K562 (cell line): Measurements from ENCODE around the gene CCDC184. TPM values are rescaled to one million over a fixed set of nuclear protein-coding genes. Genes with fewer than 3 reads are reported as not detected.

ENCODE experiments used
- ARHGAP35 ChIP-seq: fragments of 450-650 bp; IDR thresholded peaks from 2 replicates; pipeline ENCODE4 v1.6.1; 2018; ENCODE audit not compliant: partially characterized antibody
- CBX8 ChIP-seq: fragments of 200-600 bp; sonication (generic); IDR thresholded peaks from 2 replicates; pipeline ENCODE4 v1.6.1; 2012; ENCODE audit warnings: borderline replicate concordance, mixed run types, low read depth, mild to moderate bottlenecking, moderate library complexity, mixed read lengths, low read length, control low read depth, inconsistent platforms; ENCODE audit not compliant: poor library complexity, severe bottlenecking; ENCODE audit errors: extremely low read depth
- GTF2F1 ChIP-seq: IDR thresholded peaks from 2 replicates; pipeline ENCODE4 v1.6.1; 2011; ENCODE audit warnings: low read depth, low read length, improper control_type of control experiment
- IRF2 ChIP-seq: sonication (generic); formaldehyde crosslinking; IDR thresholded peaks from 2 replicates; pipeline ENCODE4 v1.8.1; 2022; ENCODE audit warnings: mild to moderate bottlenecking, missing genetic modification reagents
- NCOA2 ChIP-seq, 2 experiments: fragments of 450-650 bp; IDR thresholded peaks; 2 replicates each; pipeline ENCODE4 v1.6.1; 2018; ENCODE audit warnings: mild to moderate bottlenecking in 2 of 2, moderate library complexity in 1 of 2; ENCODE audit not compliant: partially characterized antibody in 2 of 2
- POLR3G ChIP-seq: IDR thresholded peaks from 2 replicates; pipeline ENCODE4 v1.6.1; 2011; ENCODE audit not compliant: insufficient read length, insufficient replicate concordance; ENCODE audit errors: extremely low read depth
- RCOR1 ChIP-seq, 2 experiments: IDR thresholded peaks; 2 replicates each; pipeline ENCODE4 v1.6.1; 2012; ENCODE audit warnings: low read depth in 2 of 2, low read length in 2 of 2, borderline replicate concordance in 1 of 2, improper control_type of control experiment in 1 of 2
- SOX6 ChIP-seq: fragments of 450-650 bp; IDR thresholded peaks from 2 replicates; pipeline ENCODE4 v1.6.1; 2014; ENCODE audit warnings: mild to moderate bottlenecking
- TFAM ChIP-seq: fragments of 250-450 bp; sonication (Bioruptor Pico); conservative IDR thresholded peaks from 2 replicates; pipeline ENCODE4 v1.5.0; 2021; ENCODE audit warnings: mild to moderate bottlenecking, moderate library complexity
- TGIF2 ChIP-seq: sonication (generic); formaldehyde crosslinking; IDR thresholded peaks from 2 replicates; pipeline ENCODE4 v1.8.1; 2022; ENCODE audit warnings: mild to moderate bottlenecking, missing genetic modification reagents, moderate library complexity
- ZNF398 ChIP-seq: fragments of 250-450 bp; sonication (Bioruptor Pico); IDR thresholded peaks from 2 replicates; pipeline ENCODE4 v1.8.0; 2021; ENCODE audit warnings: moderate library complexity, mild to moderate bottlenecking, inconsistent platforms
- polyA plus RNA-seq, 8 experiments: library from polyadenylated mRNA; depleted of rRNA in 4 of 8; stranded (reverse) in 5 of 8; unstranded in 3 of 8; fragments of >200 nt; fragmentation: Nextera tagmentation in 2 of 8; fragmentation: Illumina TruSeq in 1 of 8; extraction: Ambion mirVana in 2 of 8; extraction: Trizol in 1 of 8; gene quantifications; 2 replicates each; pipeline versions ENCODE4 v1.2.1 to v1.2.3, GENCODE V29; 2011 to 2014; ENCODE audit warnings: inconsistent platforms in 1 of 8, missing spikeins in 1 of 8
- total RNA-seq, 7 experiments: library from RNA; depleted of rRNA in 6 of 7; stranded (reverse); fragments of >200 nt in 6 of 7; fragmentation: Illumina TruSeq in 2 of 7; extraction: Trizol in 2 of 7; gene quantifications; 2 replicates each; pipeline versions ENCODE4 v1.2.1 to v1.2.3, GENCODE V29; 2011 to 2021; ENCODE audit warnings: low replicate concordance in 1 of 7
- TF ChIP-seq, protein P1 (sequence below): fragments of 450-650 bp; IDR thresholded peaks from 2 replicates; pipeline ENCODE4 v1.6.1; 2018; ENCODE audit warnings: mild to moderate bottlenecking, low read depth; ENCODE audit not compliant: partially characterized antibody
- TF ChIP-seq, protein P2 (sequence below), 2 experiments: fragments of 450-650 bp in 1 of 2; sonication (generic) in 1 of 2; formaldehyde crosslinking in 1 of 2; IDR thresholded peaks; 2 replicates each; pipeline versions ENCODE4 v1.7.1 to v1.9.0; 2016 to 2022; ENCODE audit warnings: inconsistent platforms in 1 of 2, mild to moderate bottlenecking in 1 of 2, missing genetic modification reagents in 1 of 2

Gene CCDC184
- total and polyA plus RNA-seq, 9 of the 15 experiments (the other 6 are each of a cell fraction or from before 2014, with no cell fraction given), result 0.09 TPM; not detected in 8

DNA sequence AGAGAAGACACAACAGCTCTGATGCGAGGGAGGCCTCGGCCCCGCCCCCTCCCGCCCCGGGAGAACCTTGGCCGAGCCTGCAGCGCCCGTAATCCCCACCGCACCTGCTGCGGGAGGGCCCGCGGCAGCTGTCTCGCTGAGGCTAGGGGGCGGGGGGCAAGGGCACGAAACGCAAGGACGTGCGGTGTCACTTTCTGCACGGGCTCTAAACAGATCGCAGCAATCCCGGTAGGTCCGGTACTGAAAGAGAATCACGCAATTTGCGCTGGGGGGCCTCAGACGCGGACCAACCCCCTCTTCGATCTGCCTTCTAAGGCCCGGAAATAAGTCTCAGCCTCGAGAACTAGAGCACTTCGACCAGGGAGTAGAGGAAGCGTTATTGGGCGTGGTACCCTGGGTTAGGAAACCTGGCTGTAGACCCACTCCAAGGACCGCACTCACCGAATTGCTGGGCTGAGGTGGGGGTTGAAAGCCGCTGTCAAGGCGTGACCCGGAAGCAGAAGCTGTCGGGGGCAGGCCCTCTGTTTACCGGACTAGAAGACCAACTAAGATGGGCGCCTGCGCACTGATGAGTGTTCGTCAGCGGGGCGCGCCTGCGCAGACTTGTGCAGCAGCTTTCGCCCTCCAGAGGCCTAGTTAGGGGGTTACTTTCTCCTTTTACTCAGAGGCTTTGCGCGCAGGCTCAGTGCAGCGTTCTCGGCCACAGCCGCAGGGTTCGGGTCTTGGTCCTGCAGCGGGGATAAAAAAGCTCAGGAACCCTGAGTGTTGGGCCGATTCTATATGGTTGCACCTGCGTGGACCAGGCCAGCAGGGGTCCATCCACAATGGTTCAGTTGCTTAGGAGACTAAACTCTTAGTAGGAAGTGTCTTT, 26.2 kb upstream of the CCDC184 start, which contains the start of gene ASB8 (continued):
- TF ChIP-seq, protein P1, sequence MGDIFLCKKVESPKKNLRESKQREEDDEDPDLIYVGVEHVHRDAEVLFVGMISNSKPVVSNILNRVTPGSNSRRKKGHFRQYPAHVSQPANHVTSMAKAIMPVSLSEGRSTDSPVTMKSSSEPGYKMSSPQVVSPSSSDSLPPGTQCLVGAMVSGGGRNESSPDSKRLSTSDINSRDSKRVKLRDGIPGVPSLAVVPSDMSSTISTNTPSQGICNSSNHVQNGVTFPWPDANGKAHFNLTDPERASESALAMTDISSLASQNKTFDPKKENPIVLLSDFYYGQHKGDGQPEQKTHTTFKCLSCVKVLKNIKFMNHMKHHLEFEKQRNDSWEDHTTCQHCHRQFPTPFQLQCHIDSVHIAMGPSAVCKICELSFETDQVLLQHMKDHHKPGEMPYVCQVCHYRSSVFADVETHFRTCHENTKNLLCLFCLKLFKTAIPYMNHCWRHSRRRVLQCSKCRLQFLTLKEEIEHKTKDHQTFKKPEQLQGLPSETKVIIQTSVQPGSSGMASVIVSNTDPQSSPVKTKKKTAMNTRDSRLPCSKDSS, result no peak
- TF ChIP-seq TFAM (CRISPR knock-in tag), result no peak
- TF ChIP-seq GTF2F1, result no peak
- TF ChIP-seq NCOA2 (IDR thresholded peaks at IDR 0.05; ENCODE audit: partially characterized antibody in 2 of 2), result no peak
- TF ChIP-seq CBX8, result no peak
- TF ChIP-seq, protein P2, sequence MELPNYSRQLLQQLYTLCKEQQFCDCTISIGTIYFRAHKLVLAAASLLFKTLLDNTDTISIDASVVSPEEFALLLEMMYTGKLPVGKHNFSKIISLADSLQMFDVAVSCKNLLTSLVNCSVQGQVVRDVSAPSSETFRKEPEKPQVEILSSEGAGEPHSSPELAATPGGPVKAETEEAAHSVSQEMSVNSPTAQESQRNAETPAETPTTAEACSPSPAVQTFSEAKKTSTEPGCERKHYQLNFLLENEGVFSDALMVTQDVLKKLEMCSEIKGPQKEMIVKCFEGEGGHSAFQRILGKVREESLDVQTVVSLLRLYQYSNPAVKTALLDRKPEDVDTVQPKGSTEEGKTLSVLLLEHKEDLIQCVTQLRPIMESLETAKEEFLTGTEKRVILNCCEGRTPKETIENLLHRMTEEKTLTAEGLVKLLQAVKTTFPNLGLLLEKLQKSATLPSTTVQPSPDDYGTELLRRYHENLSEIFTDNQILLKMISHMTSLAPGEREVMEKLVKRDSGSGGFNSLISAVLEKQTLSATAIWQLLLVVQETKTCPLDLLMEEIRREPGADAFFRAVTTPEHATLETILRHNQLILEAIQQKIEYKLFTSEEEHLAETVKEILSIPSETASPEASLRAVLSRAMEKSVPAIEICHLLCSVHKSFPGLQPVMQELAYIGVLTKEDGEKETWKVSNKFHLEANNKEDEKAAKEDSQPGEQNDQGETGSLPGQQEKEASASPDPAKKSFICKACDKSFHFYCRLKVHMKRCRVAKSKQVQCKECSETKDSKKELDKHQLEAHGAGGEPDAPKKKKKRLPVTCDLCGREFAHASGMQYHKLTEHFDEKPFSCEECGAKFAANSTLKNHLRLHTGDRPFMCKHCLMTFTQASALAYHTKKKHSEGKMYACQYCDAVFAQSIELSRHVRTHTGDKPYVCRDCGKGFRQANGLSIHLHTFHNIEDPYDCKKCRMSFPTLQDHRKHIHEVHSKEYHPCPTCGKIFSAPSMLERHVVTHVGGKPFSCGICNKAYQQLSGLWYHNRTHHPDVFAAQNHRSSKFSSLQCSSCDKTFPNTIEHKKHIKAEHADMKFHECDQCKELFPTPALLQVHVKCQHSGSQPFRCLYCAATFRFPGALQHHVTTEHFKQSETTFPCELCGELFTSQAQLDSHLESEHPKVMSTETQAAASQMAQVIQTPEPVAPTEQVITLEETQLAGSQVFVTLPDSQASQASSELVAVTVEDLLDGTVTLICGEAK (IDR thresholded peaks at IDR 0.05), result peak; percentile 93
- TF ChIP-seq, protein P2 (CRISPR knock-in tag; IDR thresholded peaks at IDR 0.05), result no peak
- no peak for TF ChIP-seq POLR3G
- TF ChIP-seq TGIF2, result no peak
- no peak for TF ChIP-seq ZNF398
- no peak for TF ChIP-seq ARHGAP35
- no peak for TF ChIP-seq IRF2
- 0 out of 2 replicates have a peak, but pooled peaks have one; percentile 22 for TF ChIP-seq SOX6
- 0 out of 4 replicates have a peak, but pooled peaks of 1 of the 2 experiments have one; percentile 39 for TF ChIP-seq RCOR1 (IDR thresholded peaks at IDR 0.05; ENCODE audit: borderline replicate concordance in 1 of 2, low read depth in 2 of 2, low read length in 2 of 2)
